ENCODE data around the gene ZFR2.

GRCh38 chr19:3837922-3838321 is 30.9 kb downstream of the ZFR2 start:
- TF ChIP-seq CTCF (IDR thresholded peaks at IDR 0.05), result no peak
- no peak for TF ChIP-seq POLR2A (IDR thresholded peaks at IDR 0.05)
